HepG2 (cell line): ENCODE measurements around the gene KCNMA1. TPM values are rescaled to one million over a fixed set of nuclear protein-coding genes. Genes with fewer than 3 reads are reported as not detected.

ENCODE experiments used
- ATAC-seq: fragments of 200-7000 bp; cut with Tn5 transposase; 3 replicates; pipeline ENCODE4 v1.9.1; 2020; ENCODE audit warnings: mild to moderate bottlenecking, moderate library complexity
- BruUV-seq: library from RNA; stranded (reverse); fragments of 400-500 nt; replicated peaks from 2 replicates; lab custom pipeline; 2021; lab: Mats Ljungman, UMichigan
- CTCF ChIA-PET: fragments of 300-600 bp; formaldehyde crosslinking; extraction: SDS; loops from one replicate; lab custom pipeline; 2021; ENCODE audit warnings: low total read pairs, inconsistent platforms, low intra/inter-chr PET ratio; lab: Yijun Ruan, JAX
- POLR2A ChIA-PET: fragments of 350-600 bp; sonication (Branson Sonifier 250); formaldehyde crosslinking; loops from one replicate; lab custom pipeline; 2020; ENCODE audit warnings: antibody characterized with exemption, inconsistent platforms; lab: Yijun Ruan, JAX
- DNase-seq: peaks from one replicate; pipeline ENCODE4 v3.0.0-alpha.2; 2015; ENCODE audit warnings: low spot score
- FAIRE-seq: peaks from 3 replicates; lab custom pipeline; 2011; peaks lifted over from hg19 to GRCh38; lab: Jason Lieb, UNC
- H2AFZ ChIP-seq: one replicate; pipeline ENCODE4 v1.6.1; 2011; ENCODE audit warnings: low read length, inconsistent platforms
- H3K27ac ChIP-seq: fragments of 300-600 bp; 3 replicates; pipeline ENCODE4 v1.8.0; 2011; ENCODE audit warnings: mixed run types, mild to moderate bottlenecking, mixed read lengths, low read length, inconsistent platforms; ENCODE audit not compliant: insufficient read depth; ENCODE audit errors: extremely low read length
- H3K27me3 ChIP-seq, 2 experiments: fragments of 200-600 bp in 1 of 2; 2 replicates in 1 of 2; 3 replicates in 1 of 2; pipeline versions ENCODE4 v1.6.0 to v1.8.0; 2011; ENCODE audit warnings: low read length in 2 of 2, mild to moderate bottlenecking in 2 of 2, moderate library complexity in 2 of 2, inconsistent platforms in 1 of 2; ENCODE audit not compliant: insufficient read depth in 2 of 2, control insufficient read depth in 1 of 2
- H3K36me3 ChIP-seq, 2 experiments: fragments of 200-600 bp in 1 of 2; replicated peaks in 1 of 2; 2 replicates in 1 of 2; 3 replicates in 1 of 2; pipeline versions ENCODE4 v1.5.1 to v1.8.0; 2011; ENCODE audit warnings: low read length in 2 of 2, inconsistent platforms in 1 of 2; ENCODE audit not compliant: insufficient read depth in 2 of 2, control insufficient read depth in 1 of 2
- H3K4me1 ChIP-seq: 2 replicates; pipeline ENCODE4 v1.5.1; 2012; ENCODE audit warnings: low read length, inconsistent platforms; ENCODE audit not compliant: insufficient read depth
- H3K4me2 ChIP-seq: 2 replicates; pipeline ENCODE4 v1.6.0; 2011; ENCODE audit warnings: low read depth, low read length, inconsistent platforms
- H3K4me3 ChIP-seq, 3 experiments: fragments of 200-600 bp in 1 of 3; sonication (generic), shearing (Covaris generic) in 1 of 3; replicated peaks in 1 of 3; 2 replicates each; pipeline ENCODE4 v1.5.1; 2011 to 2016; ENCODE audit warnings: low read length in 3 of 3, inconsistent platforms in 2 of 3, low read depth in 2 of 3, mild to moderate bottlenecking in 2 of 3, control low read depth in 1 of 3, mixed read lengths in 1 of 3; ENCODE audit not compliant: insufficient read depth in 1 of 3
- H3K79me2 ChIP-seq: one replicate; pipeline ENCODE4 v1.6.1; 2011; ENCODE audit warnings: low read length, inconsistent platforms; ENCODE audit not compliant: insufficient read depth
- H3K9ac ChIP-seq: 2 replicates; pipeline ENCODE4 v1.6.0; 2011; ENCODE audit warnings: mild to moderate bottlenecking, low read depth, low read length, inconsistent platforms; ENCODE audit not compliant: insufficient read depth
- H3K9me3 ChIP-seq: 2 replicates; pipeline ENCODE4 v1.5.1; 2012; ENCODE audit warnings: mild to moderate bottlenecking, low read length
- H4K20me1 ChIP-seq: 2 replicates; pipeline ENCODE4 v1.6.0; 2011; ENCODE audit warnings: inconsistent platforms, mild to moderate bottlenecking, low read length, moderate library complexity; ENCODE audit not compliant: insufficient read depth
- ATF7-NPFF ChIP-seq: sonication (generic); formaldehyde crosslinking; IDR thresholded peaks from 2 replicates; pipeline ENCODE4 v1.8.1; 2023; ENCODE audit warnings: mild to moderate bottlenecking, low read depth, missing genetic modification reagents, moderate library complexity
- CREB1 ChIP-seq, 2 experiments: fragments of 450-650 bp in 1 of 2; IDR thresholded peaks; 2 replicates each; pipeline ENCODE4 v1.6.1; 2016 to 2017; ENCODE audit warnings: control low read depth in 1 of 2, mild to moderate bottlenecking in 1 of 2, missing compliant biosample characterization in 1 of 2, missing genetic modification characterization in 1 of 2
- IKZF4 ChIP-seq: sonication (generic); formaldehyde crosslinking; IDR thresholded peaks from 2 replicates; pipeline ENCODE4 v1.5.1; 2020; ENCODE audit warnings: borderline replicate concordance, mild to moderate bottlenecking, low read depth, missing genetic modification reagents; ENCODE audit errors: not compliant biosample characterization
- MIER3 ChIP-seq: IDR thresholded peaks from 2 replicates; pipeline ENCODE4 v1.6.1; 2016; ENCODE audit warnings: missing compliant biosample characterization, borderline replicate concordance
- NFIB ChIP-seq: sonication (generic); formaldehyde crosslinking; IDR thresholded peaks from 2 replicates; pipeline ENCODE4 v1.9.0; 2021; ENCODE audit warnings: missing genetic modification reagents, mild to moderate bottlenecking, borderline replicate concordance
- ZBTB33 ChIP-seq: sonication (generic); formaldehyde crosslinking; IDR thresholded peaks from 2 replicates; pipeline ENCODE4 v1.4.0; 2020; ENCODE audit warnings: missing genetic modification reagents
- ZKSCAN1 ChIP-seq: fragments of 150-350 bp; IDR thresholded peaks from 2 replicates; pipeline ENCODE4 v1.6.1; 2014; ENCODE audit warnings: low read length
- ZNF800 ChIP-seq: sonication (generic); formaldehyde crosslinking; IDR thresholded peaks from 2 replicates; pipeline ENCODE4 v1.4.0; 2020; ENCODE audit warnings: missing genetic modification reagents
- WGBS: methylation state at CpG from one replicate; pipeline ENCODE4 v1.1.6; 2017; ENCODE audit warnings: low lambda C conversion rate; 5-methylcytosine and 5-hydroxymethylcytosine counted together
- in situ Hi-C: cut with HindIII; loops from 2 replicates; pipeline ENCODE4 v1.10.0; 2017; ENCODE audit warnings: low pct_unique_long_range_greater_than_20kb; ENCODE audit not compliant: extremely low pct_ligation_motif_present
- intact Hi-C: fragments of 100-400 bp; cut with micrococcal nuclease; formaldehyde crosslinking; loops from one replicate; pipeline ENCODE4 v1.10.0; 2022; ENCODE audit not compliant: unreplicated experiment
- polyA plus RNA-seq, 8 experiments: library from polyadenylated mRNA; depleted of rRNA in 3 of 8; stranded (reverse) in 7 of 8; unstranded in 1 of 8; fragments of >200 nt; fragmentation: Illumina TruSeq in 4 of 8; extraction: Trizol in 4 of 8; gene quantifications; 2 replicates each; pipeline versions ENCODE4 v1.2.1 to v1.2.3, GENCODE V29; 2011 to 2016; ENCODE audit warnings: low read depth in 4 of 8, missing spikeins in 1 of 8, mixed read lengths in 1 of 8; ENCODE audit not compliant: insufficient read depth in 1 of 8
- total RNA-seq, 5 experiments: library from RNA; depleted of rRNA; stranded (reverse); fragments of >200 nt; fragmentation: Illumina TruSeq; extraction: Trizol; gene quantifications; 2 replicates each; pipeline ENCODE4 v1.2.3, GENCODE V29; 2016; ENCODE audit warnings: low read depth in 1 of 5
- TF ChIP-seq, protein P1 (sequence below): sonication (generic); formaldehyde crosslinking; IDR thresholded peaks from 2 replicates; pipeline ENCODE4 v1.4.0; 2020; ENCODE audit warnings: low read depth, missing genetic modification reagents
- TF ChIP-seq, protein P2 (sequence below): sonication (generic); formaldehyde crosslinking; IDR thresholded peaks from 2 replicates; pipeline ENCODE4 v1.4.0; 2020; ENCODE audit warnings: mild to moderate bottlenecking, missing genetic modification reagents

Gene KCNMA1
- total and polyA plus RNA-seq, 2 of the 13 experiments (the other 11 are each of a cell fraction or from before 2014, with no cell fraction given), result 0.02 TPM; not detected in 1

- TF ChIP-seq CREB1 (IDR thresholded peaks at IDR 0.05) (no peak), CREB1 (CRISPR knock-in tag; IDR thresholded peaks at IDR 0.05) (no peak), IKZF4 (no peak), NFIB (CRISPR knock-in tag) (no peak)
- TF ChIP-seq, protein P1, sequence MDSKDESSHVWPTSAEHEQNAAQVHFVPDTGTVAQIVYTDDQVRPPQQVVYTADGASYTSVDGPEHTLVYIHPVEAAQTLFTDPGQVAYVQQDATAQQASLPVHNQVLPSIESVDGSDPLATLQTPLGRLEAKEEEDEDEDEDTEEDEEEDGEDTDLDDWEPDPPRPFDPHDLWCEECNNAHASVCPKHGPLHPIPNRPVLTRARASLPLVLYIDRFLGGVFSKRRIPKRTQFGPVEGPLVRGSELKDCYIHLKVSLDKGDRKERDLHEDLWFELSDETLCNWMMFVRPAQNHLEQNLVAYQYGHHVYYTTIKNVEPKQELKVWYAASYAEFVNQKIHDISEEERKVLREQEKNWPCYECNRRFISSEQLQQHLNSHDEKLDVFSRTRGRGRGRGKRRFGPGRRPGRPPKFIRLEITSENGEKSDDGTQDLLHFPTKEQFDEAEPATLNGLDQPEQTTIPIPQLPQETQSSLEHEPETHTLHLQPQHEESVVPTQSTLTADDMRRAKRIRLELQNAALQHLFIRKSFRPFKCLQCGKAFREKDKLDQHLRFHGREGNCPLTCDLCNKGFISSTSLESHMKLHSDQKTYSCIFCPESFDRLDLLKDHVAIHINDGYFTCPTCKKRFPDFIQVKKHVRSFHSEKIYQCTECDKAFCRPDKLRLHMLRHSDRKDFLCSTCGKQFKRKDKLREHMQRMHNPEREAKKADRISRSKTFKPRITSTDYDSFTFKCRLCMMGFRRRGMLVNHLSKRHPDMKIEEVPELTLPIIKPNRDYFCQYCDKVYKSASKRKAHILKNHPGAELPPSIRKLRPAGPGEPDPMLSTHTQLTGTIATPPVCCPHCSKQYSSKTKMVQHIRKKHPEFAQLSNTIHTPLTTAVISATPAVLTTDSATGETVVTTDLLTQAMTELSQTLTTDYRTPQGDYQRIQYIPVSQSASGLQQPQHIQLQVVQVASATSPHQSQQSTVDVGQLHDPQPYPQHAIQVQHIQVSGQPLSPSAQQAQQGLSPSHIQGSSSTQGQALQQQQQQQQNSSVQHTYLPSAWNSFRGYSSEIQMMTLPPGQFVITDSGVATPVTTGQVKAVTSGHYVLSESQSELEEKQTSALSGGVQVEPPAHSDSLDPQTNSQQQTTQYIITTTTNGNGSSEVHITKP (CRISPR knock-in tag), result no peak
- TF ChIP-seq, all 625 proteins: peak for 0
These were observed 100.5 kb downstream of the KCNMA1 start (continued) for GRCh38 chr10:77537071-77537470.

DNA sequence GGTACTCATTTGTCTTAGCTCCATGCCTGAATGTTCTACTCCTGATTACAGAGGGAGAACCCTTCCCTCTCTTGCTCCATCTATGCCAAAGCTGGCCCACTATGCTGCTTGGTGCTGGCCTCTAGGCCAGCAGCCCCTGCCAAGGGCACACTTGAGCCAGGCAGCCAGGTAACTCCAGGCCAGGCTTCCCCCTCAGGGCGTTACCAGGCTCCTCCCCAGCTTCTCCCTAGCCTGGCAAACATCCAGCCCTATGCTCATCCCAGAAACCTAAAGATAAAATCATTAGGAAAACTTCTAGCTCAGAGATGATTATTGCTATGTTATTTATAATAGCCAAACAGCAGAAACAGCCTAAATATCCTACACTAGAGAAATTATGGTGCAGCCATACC is 103.7 kb downstream of the KCNMA1 start:
- no peaks in the 10 kb centered on the region for H4K20me1 ChIP-seq
- peaks cover 1 to 9% of the 10 kb centered on the region in 2 experiments; a peak in 4 of 5 replicates for H3K27me3 ChIP-seq
- intact Hi-C loops, result no loop called here
- no peak overlapping the region for H2AFZ ChIP-seq
- no peak for DNase-seq
- H3K4me2 ChIP-seq, result no peak overlapping the region
- ChIA-PET CTCF (no interaction called here), POLR2A (no interaction called here)
- H3K9me3 ChIP-seq, result no peaks in the 10 kb centered on the region
- no TSS peak for BruUV-seq
- WGBS, result 0% methylated on average over 1 of the region's 1 CpG
- H3K9ac ChIP-seq, result no peak overlapping the region
- 0 out of 2 replicates have a peak, but pooled peaks cover 9% of the 10 kb centered on the region for H3K4me1 ChIP-seq
- in situ Hi-C loops, result no loop called here
- H3K36me3 ChIP-seq, result no peaks in the 10 kb centered on the region
- H3K79me2 ChIP-seq, result no peaks in the 10 kb centered on the region
- no peak for FAIRE-seq
- no peak for ATAC-seq
- no peak overlapping the region for H3K27ac ChIP-seq
- no peak overlapping the region for H3K4me3 ChIP-seq
- no peak for TF ChIP-seq ATF7-NPFF (CRISPR knock-in tag)
- TF ChIP-seq MIER3, result no peak
- no peak for TF ChIP-seq ZNF800
- no peak for TF ChIP-seq CREB1 (IDR thresholded peaks at IDR 0.05)
- TF ChIP-seq CREB1 (CRISPR knock-in tag; IDR thresholded peaks at IDR 0.05), result no peak
- TF ChIP-seq, protein P2, sequence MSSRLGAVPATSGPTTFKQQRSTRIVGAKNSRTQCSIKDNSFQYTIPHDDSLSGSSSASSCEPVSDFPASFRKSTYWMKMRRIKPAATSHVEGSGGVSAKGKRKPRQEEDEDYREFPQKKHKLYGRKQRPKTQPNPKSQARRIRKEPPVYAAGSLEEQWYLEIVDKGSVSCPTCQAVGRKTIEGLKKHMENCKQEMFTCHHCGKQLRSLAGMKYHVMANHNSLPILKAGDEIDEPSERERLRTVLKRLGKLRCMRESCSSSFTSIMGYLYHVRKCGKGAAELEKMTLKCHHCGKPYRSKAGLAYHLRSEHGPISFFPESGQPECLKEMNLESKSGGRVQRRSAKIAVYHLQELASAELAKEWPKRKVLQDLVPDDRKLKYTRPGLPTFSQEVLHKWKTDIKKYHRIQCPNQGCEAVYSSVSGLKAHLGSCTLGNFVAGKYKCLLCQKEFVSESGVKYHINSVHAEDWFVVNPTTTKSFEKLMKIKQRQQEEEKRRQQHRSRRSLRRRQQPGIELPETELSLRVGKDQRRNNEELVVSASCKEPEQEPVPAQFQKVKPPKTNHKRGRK (CRISPR knock-in tag), result no peak
- no peak for TF ChIP-seq ZKSCAN1
- TF ChIP-seq ZBTB33, result no peak
